BJ (cell line): ENCODE measurements around the gene SULT1C3. TPM values are rescaled to one million over a fixed set of nuclear protein-coding genes. Genes with fewer than 3 reads are reported as not detected.

Source experiments
- CTCF ChIA-PET: fragments of 350-600 bp; formaldehyde crosslinking; extraction: SDS; loops from one replicate; lab custom pipeline; 2021; ENCODE audit warnings: antibody characterized with exemption, inconsistent platforms; lab: Yijun Ruan, JAX
- POLR2A ChIA-PET: fragments of 300-600 bp; sonication (Branson Sonifier 250); formaldehyde crosslinking; extraction: SDS; loops from one replicate; lab custom pipeline; 2021; ENCODE audit warnings: antibody characterized with exemption; lab: Charles Lee
- DNase-seq: peaks from one replicate; pipeline ENCODE4 v3.0.0-alpha.2; 2011; ENCODE audit warnings: low read depth
- H3K27me3 ChIP-seq: 2 replicates; pipeline ENCODE4 v1.6.0; 2011; ENCODE audit warnings: low read length; ENCODE audit not compliant: control insufficient read depth, insufficient read depth
- H3K36me3 ChIP-seq: 2 replicates; pipeline ENCODE4 v1.5.1; 2011; ENCODE audit warnings: low read length; ENCODE audit not compliant: control insufficient read depth, insufficient read depth
- H3K4me3 ChIP-seq: 2 replicates; pipeline ENCODE4 v1.5.1; 2011; ENCODE audit warnings: low read depth, mild to moderate bottlenecking, control low read depth, low read length
- polyA plus RNA-seq: library from polyadenylated mRNA; depleted of rRNA; stranded (reverse); fragments of >200 nt; gene quantifications from 2 replicates; pipeline ENCODE4 v1.2.3, GENCODE V29; 2011; rRNA removed
- TF ChIP-seq, protein P1 (sequence below): IDR thresholded peaks from 2 replicates; pipeline ENCODE4 v1.5.1; 2011; ENCODE audit warnings: low read depth, mild to moderate bottlenecking, control low read depth, inconsistent platforms, low read length, moderate library complexity; ENCODE audit not compliant: insufficient read depth

The SULT1C3 gene
- polyA plus RNA-seq, 1 experiment: not detected

DNA sequence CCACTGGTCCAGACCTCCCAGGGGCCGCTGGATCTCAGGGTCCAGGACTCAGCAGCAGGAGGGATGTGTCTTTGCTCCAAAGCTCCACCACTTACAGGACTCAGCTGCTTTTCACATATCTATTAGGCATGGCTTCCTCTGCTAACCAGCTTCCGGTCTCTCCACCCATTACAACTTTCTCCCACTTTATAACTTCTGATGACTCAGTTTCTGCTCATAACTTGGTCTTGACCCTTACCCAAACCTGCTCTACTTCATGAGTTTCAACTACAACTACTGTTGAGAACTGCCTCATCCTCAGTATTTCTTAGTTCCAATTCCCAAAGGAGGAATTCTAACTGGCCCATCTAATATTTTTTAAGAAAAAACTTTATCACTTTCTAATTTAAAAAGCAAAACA lies 66.1 kb downstream of the SULT1C3 start:
- POLR2A ChIA-PET: no interaction called here
- TF ChIP-seq, protein P1, sequence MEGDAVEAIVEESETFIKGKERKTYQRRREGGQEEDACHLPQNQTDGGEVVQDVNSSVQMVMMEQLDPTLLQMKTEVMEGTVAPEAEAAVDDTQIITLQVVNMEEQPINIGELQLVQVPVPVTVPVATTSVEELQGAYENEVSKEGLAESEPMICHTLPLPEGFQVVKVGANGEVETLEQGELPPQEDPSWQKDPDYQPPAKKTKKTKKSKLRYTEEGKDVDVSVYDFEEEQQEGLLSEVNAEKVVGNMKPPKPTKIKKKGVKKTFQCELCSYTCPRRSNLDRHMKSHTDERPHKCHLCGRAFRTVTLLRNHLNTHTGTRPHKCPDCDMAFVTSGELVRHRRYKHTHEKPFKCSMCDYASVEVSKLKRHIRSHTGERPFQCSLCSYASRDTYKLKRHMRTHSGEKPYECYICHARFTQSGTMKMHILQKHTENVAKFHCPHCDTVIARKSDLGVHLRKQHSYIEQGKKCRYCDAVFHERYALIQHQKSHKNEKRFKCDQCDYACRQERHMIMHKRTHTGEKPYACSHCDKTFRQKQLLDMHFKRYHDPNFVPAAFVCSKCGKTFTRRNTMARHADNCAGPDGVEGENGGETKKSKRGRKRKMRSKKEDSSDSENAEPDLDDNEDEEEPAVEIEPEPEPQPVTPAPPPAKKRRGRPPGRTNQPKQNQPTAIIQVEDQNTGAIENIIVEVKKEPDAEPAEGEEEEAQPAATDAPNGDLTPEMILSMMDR: no peak
- Histone ChIP-seq H3K27me3 (peaks cover 6% of the 10 kb centered on the region), H3K36me3 (no peaks in the 10 kb centered on the region), H3K4me3 (no peak overlapping the region)
- CTCF ChIA-PET: no interaction called here
- DNase-seq: no peak

DNA sequence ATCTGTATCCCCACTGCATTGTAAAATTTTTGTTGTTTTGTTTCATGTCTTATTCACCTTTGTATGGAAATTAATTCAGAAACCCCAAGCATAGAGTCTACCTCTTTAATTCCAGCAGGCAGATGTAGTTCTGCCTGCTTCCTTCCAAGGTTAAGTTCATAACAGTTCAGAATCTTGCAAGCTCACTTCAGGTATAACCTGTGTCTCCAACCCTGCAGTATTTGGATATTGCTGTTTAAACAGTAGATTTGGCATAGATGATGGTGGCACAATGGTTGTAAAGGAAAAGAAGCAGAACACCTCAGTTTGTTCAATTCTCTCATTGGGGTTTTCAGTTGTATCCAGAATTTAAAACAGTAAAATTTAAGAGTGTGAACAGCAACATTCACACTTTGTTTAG lies 70.1 kb downstream of the SULT1C3 start:
- ChIA-PET CTCF (no interaction called here), POLR2A (no interaction called here)
- no peak overlapping the region for H3K4me3 ChIP-seq
- H3K36me3 ChIP-seq: no peaks in the 10 kb centered on the region
- no peaks in the 10 kb centered on the region; the same call in 1 of the 2 replicates for H3K27me3 ChIP-seq
- TF ChIP-seq, protein P1: no peak
- no peak for DNase-seq

Other genes with a start within 250 kb of the SULT1C3 start
- gene SULT1C2, start 48.9 kb downstream of the SULT1C3 start, polyA plus RNA-seq: not detected in 2 replicates
- 0.05 TPM in 1 of 2 replicates, not detected in the other for gene SULT1C4, start 138.0 kb downstream of the SULT1C3 start, polyA plus RNA-seq
- gene GCC2, start 209.2 kb downstream of the SULT1C3 start, polyA plus RNA-seq: 4.7 and 10.4 TPM in 2 replicates